Esophagus muscularis mucosa (tissue), 4 donors: Measurements from ENCODE around the gene TRIM2. TPM values are rescaled to one million over a fixed set of nuclear protein-coding genes. Genes with fewer than 3 reads are reported as not detected.

Experiments used
- DNase-seq: peaks from one replicate; pipeline ENCODE4 v3.0.0-alpha.2; 2017; ENCODE audit errors: extremely low spot score
- H3K27ac ChIP-seq, 4 donors: fragments of 200-600 bp; sonication (generic); replicated peaks in 1 of 4; 1 replicate in 3 of 4; 2 replicates in 1 of 4; pipeline ENCODE4 v1.5.1; 2016 to 2019; ENCODE audit warnings: mild to moderate bottlenecking in 1 of 4
- H3K27me3 ChIP-seq, 4 donors: fragments of 200-600 bp; sonication (generic); one replicate each; pipeline versions ENCODE4 v1.5.1 to v1.6.0; 2016 to 2019
- H3K36me3 ChIP-seq, 4 donors: fragments of 200-600 bp; sonication (generic); one replicate each; pipeline ENCODE4 v1.5.1; 2016 to 2019
- H3K4me1 ChIP-seq, 4 donors: fragments of 200-600 bp; sonication (generic); one replicate each; pipeline ENCODE4 v1.5.1; 2016 to 2019
- H3K4me3 ChIP-seq, 4 donors: fragments of 200-600 bp; sonication (generic); 1 replicate in 2 of 4; 2 replicates in 2 of 4; pipeline ENCODE4 v1.5.1; 2016 to 2019; ENCODE audit warnings: mild to moderate bottlenecking in 4 of 4, moderate library complexity in 1 of 4
- H3K9me3 ChIP-seq, 4 donors: fragments of 200-600 bp; sonication (generic); 1 replicate in 3 of 4; 2 replicates in 1 of 4; pipeline ENCODE4 v1.5.1; 2016 to 2019
- EP300 ChIP-seq: sonication (generic); formaldehyde crosslinking; IDR thresholded peaks from one replicate; pipeline ENCODE4 v1.6.1; 2017; ENCODE audit warnings: antibody characterized with exemption
- POLR2A ChIP-seq: fragments of 450-650 bp; IDR thresholded peaks from one replicate; pipeline ENCODE4 v1.6.1; 2017; ENCODE audit warnings: antibody characterized with exemption, moderate library complexity, mild to moderate bottlenecking, low read depth
- POLR2AphosphoS5 ChIP-seq, 2 donors: sonication (generic); formaldehyde crosslinking; IDR thresholded peaks; one replicate each; pipeline ENCODE4 v1.6.1; 2017; ENCODE audit warnings: antibody characterized with exemption in 2 of 2
- whole genome bisulfite sequencing: methylation state at CpG from one replicate; pipeline ENCODE4 v1.1.5; 2018; 5-methylcytosine and 5-hydroxymethylcytosine counted together
- intact Hi-C: fragments of 100-400 bp; cut with DNase I; formaldehyde crosslinking; loops from one replicate; pipeline ENCODE4 v1.15.1; 2023
- total RNA-seq, 4 donors: library from RNA; depleted of rRNA; stranded (reverse); fragments of >200 nt; gene quantifications; one replicate each; pipeline versions ENCODE4 v1.1.0 to v1.2.1, GENCODE V29; 2016
- TF ChIP-seq, protein P1 (sequence below), 3 experiments: fragments of 200-600 bp in 2 of 3; fragments of 450-650 bp in 1 of 3; sonication (generic) in 2 of 3; IDR thresholded peaks; one replicate each; pipeline ENCODE4 v1.5.1; 2017 to 2019; ENCODE audit warnings: antibody characterized with exemption in 3 of 3, mild to moderate bottlenecking in 2 of 3, moderate library complexity in 1 of 3

The TRIM2 gene
- total RNA-seq, 4 donors from 2014 or later = 28.3 to 36.9 (median 30.4) TPM

DNA sequence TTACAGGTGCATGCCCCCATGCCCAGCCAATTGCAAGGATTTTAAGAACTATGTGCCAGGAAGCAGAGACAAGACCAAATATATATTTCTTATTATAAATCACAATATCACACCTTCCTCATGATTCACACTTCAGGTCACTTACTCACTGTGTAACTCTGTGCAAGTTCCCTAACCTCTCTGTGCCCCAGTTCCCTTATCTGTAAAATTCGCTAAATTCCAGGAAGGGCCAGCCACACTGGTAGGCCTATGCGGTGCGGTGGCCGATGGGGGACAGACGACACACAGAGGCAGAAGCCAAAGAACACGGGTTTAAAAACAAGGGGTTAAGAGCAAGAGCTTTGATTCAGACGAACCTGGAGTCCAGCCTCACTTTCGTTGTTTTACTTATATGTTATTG is 2.8 kb downstream of the TRIM2 start:
- Histone ChIP-seq H3K27ac (no peak overlapping the region), H3K27me3 (no peaks in the 10 kb centered on the region), H3K4me1 (peaks cover 0 to 18% (median 8%) of the 10 kb centered on the region in 4 donors), H3K9me3 (no peaks in the 10 kb centered on the region), H3K36me3 (no peaks in the 10 kb centered on the region), H3K4me3 (no peak overlapping the region)
- 60% methylated on average over 8 of the region's 8 CpGs for WGBS
- intact Hi-C loops = loop anchor here (1.0 to 10.0 kb wide), 2 partner anchors 62 to 111 kb away; no protein-coding TSS in a partner anchor
- DNase-seq = no peak
- no peak for TF ChIP-seq POLR2A
- TF ChIP-seq, protein P1, sequence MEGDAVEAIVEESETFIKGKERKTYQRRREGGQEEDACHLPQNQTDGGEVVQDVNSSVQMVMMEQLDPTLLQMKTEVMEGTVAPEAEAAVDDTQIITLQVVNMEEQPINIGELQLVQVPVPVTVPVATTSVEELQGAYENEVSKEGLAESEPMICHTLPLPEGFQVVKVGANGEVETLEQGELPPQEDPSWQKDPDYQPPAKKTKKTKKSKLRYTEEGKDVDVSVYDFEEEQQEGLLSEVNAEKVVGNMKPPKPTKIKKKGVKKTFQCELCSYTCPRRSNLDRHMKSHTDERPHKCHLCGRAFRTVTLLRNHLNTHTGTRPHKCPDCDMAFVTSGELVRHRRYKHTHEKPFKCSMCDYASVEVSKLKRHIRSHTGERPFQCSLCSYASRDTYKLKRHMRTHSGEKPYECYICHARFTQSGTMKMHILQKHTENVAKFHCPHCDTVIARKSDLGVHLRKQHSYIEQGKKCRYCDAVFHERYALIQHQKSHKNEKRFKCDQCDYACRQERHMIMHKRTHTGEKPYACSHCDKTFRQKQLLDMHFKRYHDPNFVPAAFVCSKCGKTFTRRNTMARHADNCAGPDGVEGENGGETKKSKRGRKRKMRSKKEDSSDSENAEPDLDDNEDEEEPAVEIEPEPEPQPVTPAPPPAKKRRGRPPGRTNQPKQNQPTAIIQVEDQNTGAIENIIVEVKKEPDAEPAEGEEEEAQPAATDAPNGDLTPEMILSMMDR (IDR thresholded peaks at IDR 0.05) = no peak
- TF ChIP-seq EP300 = no peak
- no peak for TF ChIP-seq POLR2AphosphoS5 (IDR thresholded peaks at IDR 0.05)

DNA sequence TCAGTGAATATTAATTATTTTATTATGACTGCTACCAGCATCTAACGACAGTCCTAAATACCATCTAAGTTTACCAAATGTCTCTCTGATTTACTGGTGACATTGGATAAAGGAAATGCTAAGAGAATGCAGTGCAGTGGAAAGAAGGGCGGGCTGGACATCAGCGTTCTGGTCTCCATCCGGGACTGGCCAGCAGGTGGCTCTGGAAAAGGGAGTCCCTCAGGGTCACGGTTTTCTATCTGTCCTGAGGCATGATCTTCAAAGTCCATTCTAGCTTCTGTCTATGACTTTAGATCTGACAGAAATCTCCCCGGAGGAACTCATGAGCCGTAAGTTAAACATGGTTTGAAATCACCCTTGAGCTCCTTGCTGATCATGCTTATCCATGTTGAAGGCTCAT is 3.3 kb downstream of the TRIM2 start:
- no peak for DNase-seq
- TF ChIP-seq POLR2A (no peak), POLR2AphosphoS5 (IDR thresholded peaks at IDR 0.05) (no peak)
- TF ChIP-seq, protein P1 (IDR thresholded peaks at IDR 0.05) = peak; percentile 54 to 73 (median 57)
- H3K4me3 ChIP-seq = no peak overlapping the region
- H3K4me1 ChIP-seq = peaks cover 0 to 18% (median 8%) of the 10 kb centered on the region in 4 donors
- intact Hi-C loops = loop anchor here (1.0 to 10.0 kb wide), 2 partner anchors 63 to 111 kb away; no protein-coding TSS in a partner anchor
- H3K9me3 ChIP-seq = no peaks in the 10 kb centered on the region
- no peak overlapping the region for H3K27ac ChIP-seq
- WGBS = 22% methylated on average over 7 of the region's 7 CpGs
- H3K36me3 ChIP-seq = no peaks in the 10 kb centered on the region
- no peaks in the 10 kb centered on the region for H3K27me3 ChIP-seq

GRCh38 chr4:153209410-153209809 is 5.2 kb downstream of the TRIM2 start:
- no peak for TF ChIP-seq EP300
- TF ChIP-seq, protein P1 (IDR thresholded peaks at IDR 0.05) = no peak
- no peak for TF ChIP-seq POLR2AphosphoS5 (IDR thresholded peaks at IDR 0.05)
- TF ChIP-seq POLR2A = no peak
- Histone ChIP-seq H3K27me3 (no peaks in the 10 kb centered on the region), H3K36me3 (no peaks in the 10 kb centered on the region), H3K4me1 (peaks cover 0 to 11% (median 8%) of the 10 kb centered on the region in 4 donors), H3K4me3 (no peak overlapping the region), H3K9me3 (no peaks in the 10 kb centered on the region), H3K27ac (no peak overlapping the region)
- 58% methylated on average over 5 of the region's 5 CpGs for whole genome bisulfite sequencing
- DNase-seq = no peak
- intact Hi-C loops = loop anchor here (10.0 kb wide), 1 partner anchor 65 kb away; no protein-coding TSS in a partner anchor

- no peaks in the 10 kb centered on the region for H3K9me3 ChIP-seq
- no peak for DNase-seq
- TF ChIP-seq EP300 (no peak), POLR2A (no peak)
- TF ChIP-seq, protein P1 (IDR thresholded peaks at IDR 0.05) = no peak
- WGBS = 94% methylated on average over 1 of the region's 1 CpG
- intact Hi-C loops = no loop called here
- H3K4me1 ChIP-seq = peaks cover 0 to 9% (median 4%) of the 10 kb centered on the region in 4 donors
- H3K4me3 ChIP-seq = no peak overlapping the region
- H3K27me3 ChIP-seq = no peaks in the 10 kb centered on the region
- no peaks in the 10 kb centered on the region for H3K36me3 ChIP-seq
- no peak overlapping the region for H3K27ac ChIP-seq
These were observed 6.5 kb downstream of the TRIM2 start for GRCh38 chr4:153210727-153211126.

GRCh38 chr4:153211986-153212728 is 7.9 kb downstream of the TRIM2 start:
- TF ChIP-seq POLR2AphosphoS5 (IDR thresholded peaks at IDR 0.05) = no peak
- intact Hi-C loops = no loop called here
- H3K4me1 ChIP-seq = peaks cover 0 to 9% (median 3%) of the 10 kb centered on the region in 4 donors
- no peak overlapping the region for H3K27ac ChIP-seq
- no peak overlapping the region for H3K4me3 ChIP-seq
- 87% methylated on average over 5 of the region's 5 CpGs for WGBS
- no peaks in the 10 kb centered on the region for H3K27me3 ChIP-seq
- no peaks in the 10 kb centered on the region for H3K36me3 ChIP-seq
- no peak for DNase-seq
- H3K9me3 ChIP-seq = no peaks in the 10 kb centered on the region
